SK-N-SH treated with all-trans-retinoic acid at 6 μM for 48 hours (cell line): ENCODE data around the gene CERK.

ENCODE experiments used
- ATAC-seq: fragments of 200-7000 bp; cut with Tn5 transposase; 3 replicates; pipeline ENCODE4 v1.9.1; 2020; ENCODE audit warnings: mild to moderate bottlenecking, moderate library complexity
- ARNTL ChIP-seq: fragments of 450-650 bp; formaldehyde crosslinking; IDR thresholded peaks from 2 replicates; pipeline ENCODE4 v1.5.0; 2020; ENCODE audit warnings: low read depth, mild to moderate bottlenecking, moderate library complexity, borderline replicate concordance
- BACH2 ChIP-seq: fragments of 250-450 bp; sonication (Bioruptor Pico); IDR thresholded peaks from 2 replicates; pipeline ENCODE4 v1.9.0; 2021; ENCODE audit warnings: mild to moderate bottlenecking, borderline replicate concordance
- CSDC2 ChIP-seq: fragments of 250-450 bp; sonication (Bioruptor Pico); IDR thresholded peaks from 2 replicates; pipeline ENCODE4 v1.5.0; 2020; ENCODE audit warnings: mild to moderate bottlenecking, moderate library complexity
- CSRNP3 ChIP-seq: fragments of 250-450 bp; sonication (Bioruptor Pico); IDR thresholded peaks from 2 replicates; pipeline ENCODE4 v1.5.1; 2021; ENCODE audit warnings: mild to moderate bottlenecking, moderate library complexity
- GLIS3 ChIP-seq: fragments of 250-450 bp; sonication (Bioruptor Pico); IDR thresholded peaks from 2 replicates; pipeline ENCODE4 v1.5.0; 2020; ENCODE audit warnings: mild to moderate bottlenecking, moderate library complexity
- ISL1 ChIP-seq: fragments of 250-450 bp; sonication (Bioruptor Pico); IDR thresholded peaks from 2 replicates; pipeline ENCODE4 v2.1.2; 2022; ENCODE audit warnings: mild to moderate bottlenecking, moderate library complexity
- OSR1 ChIP-seq: fragments of 250-450 bp; sonication (Bioruptor Pico); IDR thresholded peaks from 2 replicates; pipeline ENCODE4 v1.8.0; 2022; ENCODE audit warnings: moderate library complexity, mild to moderate bottlenecking, inconsistent platforms
- PPARA ChIP-seq: fragments of 250-450 bp; sonication (Bioruptor Pico); IDR thresholded peaks from 2 replicates; pipeline ENCODE4 v1.5.0; 2020; ENCODE audit warnings: mild to moderate bottlenecking, borderline replicate concordance
- RARB ChIP-seq: fragments of 250-450 bp; sonication (Bioruptor Pico); IDR thresholded peaks from 2 replicates; pipeline ENCODE4 v1.8.0; 2021; ENCODE audit warnings: mild to moderate bottlenecking, moderate library complexity
- SNAI2 ChIP-seq: fragments of 250-450 bp; sonication (Bioruptor Pico); IDR thresholded peaks from 2 replicates; pipeline ENCODE4 v1.5.0; 2020; ENCODE audit warnings: mild to moderate bottlenecking, moderate library complexity
- TCF4 ChIP-seq: fragments of 250-450 bp; sonication (Bioruptor Pico); IDR thresholded peaks from 2 replicates; pipeline ENCODE4 v1.8.0; 2021; ENCODE audit warnings: mild to moderate bottlenecking, moderate library complexity, borderline replicate concordance
- TOX ChIP-seq: fragments of 250-450 bp; sonication (Bioruptor Pico); IDR thresholded peaks from 2 replicates; pipeline ENCODE4 v1.8.0; 2021; ENCODE audit warnings: mild to moderate bottlenecking, moderate library complexity, borderline replicate concordance
- TSHZ2 ChIP-seq: fragments of 250-450 bp; sonication (Bioruptor Pico); IDR thresholded peaks from 2 replicates; pipeline ENCODE4 v1.5.0; 2020; ENCODE audit warnings: mild to moderate bottlenecking, moderate library complexity
- ZC3H10 ChIP-seq: fragments of 250-450 bp; sonication (Bioruptor Pico); IDR thresholded peaks from 2 replicates; pipeline ENCODE4 v1.5.1; 2021; ENCODE audit warnings: mild to moderate bottlenecking, moderate library complexity
- ZFP3 ChIP-seq: fragments of 250-450 bp; sonication (Bioruptor Pico); IDR thresholded peaks from 2 replicates; pipeline ENCODE4 v1.5.0; 2020; ENCODE audit warnings: mild to moderate bottlenecking, moderate library complexity
- ZFP30 ChIP-seq: fragments of 450-650 bp; formaldehyde crosslinking; IDR thresholded peaks from 2 replicates; pipeline ENCODE4 v1.5.0; 2022; ENCODE audit warnings: mild to moderate bottlenecking, moderate library complexity
- ZNF565 ChIP-seq: fragments of 450-650 bp; formaldehyde crosslinking; conservative IDR thresholded peaks from 2 replicates; pipeline ENCODE4 v1.5.0; 2020; ENCODE audit warnings: low read depth, mild to moderate bottlenecking, moderate library complexity
- ZNF70 ChIP-seq: fragments of 450-650 bp; formaldehyde crosslinking; IDR thresholded peaks from 2 replicates; pipeline ENCODE4 v1.5.0; 2020; ENCODE audit warnings: mild to moderate bottlenecking, moderate library complexity
- ZNF8 ChIP-seq: fragments of 450-650 bp; formaldehyde crosslinking; IDR thresholded peaks from 2 replicates; pipeline ENCODE4 v1.5.0; 2020; ENCODE audit warnings: mild to moderate bottlenecking, moderate library complexity
- TF ChIP-seq, protein P1 (sequence below): fragments of 250-450 bp; sonication (Bioruptor Pico); IDR thresholded peaks from 2 replicates; pipeline ENCODE4 v1.8.0; 2020; ENCODE audit warnings: mild to moderate bottlenecking, moderate library complexity, borderline replicate concordance
- TF ChIP-seq, protein P2 (sequence below): fragments of 250-450 bp; sonication (Bioruptor Pico); IDR thresholded peaks from 2 replicates; pipeline ENCODE4 v1.5.1; 2020; ENCODE audit warnings: low read depth, mild to moderate bottlenecking, moderate library complexity

The CERK gene

DNA sequence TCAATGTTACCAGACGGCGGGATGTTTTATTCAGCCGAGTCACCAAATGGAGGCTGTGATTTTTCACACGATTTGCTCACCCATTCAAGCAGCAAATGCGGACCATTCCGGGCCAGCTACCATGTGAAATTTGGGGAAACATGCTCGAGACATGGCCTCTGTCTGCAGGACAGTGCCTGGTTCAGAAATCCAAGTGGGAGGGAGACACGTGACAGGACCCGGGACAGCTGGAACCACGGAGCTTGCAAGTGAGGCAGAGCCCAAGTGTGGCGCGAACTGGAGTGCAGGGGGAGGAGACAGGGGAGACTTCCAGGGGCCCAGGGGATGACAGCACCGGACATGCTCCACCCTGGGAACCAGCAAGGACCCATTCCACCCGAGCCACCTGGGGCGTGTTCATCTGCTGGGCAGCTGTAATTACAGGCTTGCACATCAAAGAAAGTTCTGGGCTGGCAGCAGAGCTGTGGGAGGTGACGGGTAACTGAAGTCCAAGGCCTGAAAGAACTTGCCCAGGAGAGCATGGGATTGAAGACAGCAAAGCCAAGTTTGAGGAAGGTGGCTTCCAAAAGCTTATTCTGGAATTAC, 16.5 kb downstream of the CERK start (continued):
- TF ChIP-seq, protein P1, sequence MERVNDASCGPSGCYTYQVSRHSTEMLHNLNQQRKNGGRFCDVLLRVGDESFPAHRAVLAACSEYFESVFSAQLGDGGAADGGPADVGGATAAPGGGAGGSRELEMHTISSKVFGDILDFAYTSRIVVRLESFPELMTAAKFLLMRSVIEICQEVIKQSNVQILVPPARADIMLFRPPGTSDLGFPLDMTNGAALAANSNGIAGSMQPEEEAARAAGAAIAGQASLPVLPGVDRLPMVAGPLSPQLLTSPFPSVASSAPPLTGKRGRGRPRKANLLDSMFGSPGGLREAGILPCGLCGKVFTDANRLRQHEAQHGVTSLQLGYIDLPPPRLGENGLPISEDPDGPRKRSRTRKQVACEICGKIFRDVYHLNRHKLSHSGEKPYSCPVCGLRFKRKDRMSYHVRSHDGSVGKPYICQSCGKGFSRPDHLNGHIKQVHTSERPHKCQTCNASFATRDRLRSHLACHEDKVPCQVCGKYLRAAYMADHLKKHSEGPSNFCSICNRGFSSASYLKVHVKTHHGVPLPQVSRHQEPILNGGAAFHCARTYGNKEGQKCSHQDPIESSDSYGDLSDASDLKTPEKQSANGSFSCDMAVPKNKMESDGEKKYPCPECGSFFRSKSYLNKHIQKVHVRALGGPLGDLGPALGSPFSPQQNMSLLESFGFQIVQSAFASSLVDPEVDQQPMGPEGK (CRISPR knock-in tag), result no peak
- no peak for TF ChIP-seq ZNF8 (CRISPR knock-in tag)
- TF ChIP-seq TOX (CRISPR knock-in tag), result no peak

- TF ChIP-seq BACH2 (CRISPR knock-in tag) (no peak), ISL1 (CRISPR knock-in tag) (no peak), TOX (CRISPR knock-in tag) (no peak), ZNF70 (CRISPR knock-in tag) (no peak), CSRNP3 (no peak)
- TF ChIP-seq, protein P1 (CRISPR knock-in tag), result no peak
- TF ChIP-seq, protein P2, sequence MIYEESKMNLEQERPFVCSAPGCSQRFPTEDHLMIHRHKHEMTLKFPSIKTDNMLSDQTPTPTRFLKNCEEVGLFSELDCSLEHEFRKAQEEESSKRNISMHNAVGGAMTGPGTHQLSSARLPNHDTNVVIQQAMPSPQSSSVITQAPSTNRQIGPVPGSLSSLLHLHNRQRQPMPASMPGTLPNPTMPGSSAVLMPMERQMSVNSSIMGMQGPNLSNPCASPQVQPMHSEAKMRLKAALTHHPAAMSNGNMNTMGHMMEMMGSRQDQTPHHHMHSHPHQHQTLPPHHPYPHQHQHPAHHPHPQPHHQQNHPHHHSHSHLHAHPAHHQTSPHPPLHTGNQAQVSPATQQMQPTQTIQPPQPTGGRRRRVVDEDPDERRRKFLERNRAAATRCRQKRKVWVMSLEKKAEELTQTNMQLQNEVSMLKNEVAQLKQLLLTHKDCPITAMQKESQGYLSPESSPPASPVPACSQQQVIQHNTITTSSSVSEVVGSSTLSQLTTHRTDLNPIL (CRISPR knock-in tag), result no peak
- no peak for ATAC-seq
Observed at GRCh38 chr22:46719921-46720320, 18.1 kb downstream of the CERK start.

DNA sequence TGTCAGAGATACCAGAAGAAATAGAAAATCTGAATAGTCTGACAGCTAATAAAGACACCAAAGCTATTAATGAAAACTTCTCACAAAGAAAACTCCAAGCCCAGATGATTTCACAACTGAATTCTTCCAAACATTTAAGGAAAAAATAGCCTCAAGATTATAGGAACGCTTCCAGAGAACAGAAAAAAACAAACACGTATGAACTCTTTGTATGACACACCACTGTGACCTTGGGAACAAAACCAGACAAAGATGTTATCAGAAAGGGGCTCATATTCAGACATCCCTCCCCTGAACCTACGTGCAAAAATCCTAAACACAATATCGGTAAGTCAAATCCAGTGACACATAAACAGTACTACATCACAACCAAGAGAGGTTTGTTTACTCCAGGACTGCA, 23.5 kb downstream of the CERK start:
- TF ChIP-seq RARB, result no peak
- no peak for TF ChIP-seq BACH2 (CRISPR knock-in tag)
- no peak for ATAC-seq

DNA sequence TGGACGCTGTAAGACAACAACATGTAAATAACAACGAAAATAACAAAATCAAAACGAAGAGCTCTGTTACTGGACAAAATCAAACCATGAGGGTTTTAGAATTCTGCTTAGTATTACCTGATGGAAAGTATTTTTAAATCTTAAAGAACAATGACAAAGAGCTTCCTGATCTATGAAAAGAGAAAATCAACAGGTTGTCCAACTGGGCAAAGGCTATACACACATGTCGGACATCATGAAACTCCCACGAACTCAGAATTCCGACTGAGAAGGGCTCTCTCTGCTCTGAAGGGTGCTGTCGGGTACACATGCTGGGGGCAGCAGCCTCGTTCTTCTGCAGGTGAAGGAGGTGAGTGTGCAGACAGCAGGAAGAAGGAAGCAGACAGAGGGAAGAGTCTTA, 25.8 kb downstream of the CERK start:
- TF ChIP-seq PPARA, result no peak
- TF ChIP-seq ZNF565 (CRISPR knock-in tag), result no peak
- TF ChIP-seq GLIS3 (CRISPR knock-in tag), result no peak
- no peak for TF ChIP-seq TOX (CRISPR knock-in tag)
- TF ChIP-seq ZNF70 (CRISPR knock-in tag), result no peak
- no peak for TF ChIP-seq RARB
- no peak for TF ChIP-seq ZFP30 (CRISPR knock-in tag)
- TF ChIP-seq ISL1 (CRISPR knock-in tag), result no peak
- TF ChIP-seq BACH2 (CRISPR knock-in tag), result no peak
- ATAC-seq, result no peak

- TF ChIP-seq SNAI2 (no peak), PPARA (no peak), ZNF8 (CRISPR knock-in tag) (no peak), TSHZ2 (no peak), RARB (no peak), TCF4 (CRISPR knock-in tag) (no peak), ZNF565 (CRISPR knock-in tag) (no peak), ZFP3 (CRISPR knock-in tag) (no peak), OSR1 (no peak), ZC3H10 (no peak), ZNF70 (CRISPR knock-in tag) (no peak), ARNTL (CRISPR knock-in tag) (no peak), CSDC2 (CRISPR knock-in tag) (no peak), ISL1 (CRISPR knock-in tag) (no peak), GLIS3 (CRISPR knock-in tag) (no peak)
- TF ChIP-seq, protein P2 (CRISPR knock-in tag), result no peak
- TF ChIP-seq, protein P1 (CRISPR knock-in tag), result no peak
- TF ChIP-seq, all 23 proteins: peak for 0
- ATAC-seq, result no peak
Observed at GRCh38 chr22:46710806-46711205, 27.2 kb downstream of the CERK start.
